Stimulated activated naive CD8-positive, alpha-beta T cell treated with anti-CD3 and anti-CD28 coated beads, Interleukin-15, Interleukin-2, amounts not matched to agents 100 U/mL and 50 U/mL, for 24 hours (primary cell): ENCODE data around the gene OVOL1.

ENCODE experiments used
- ATAC-seq: fragments of 150-1000 bp; cut with Tn5 transposase; one replicate; pipeline ENCODE4 v1.10.0; 2021
- DNase-seq: peaks from one replicate; pipeline ENCODE4 v3.0.0; 2021

Gene OVOL1

DNA sequence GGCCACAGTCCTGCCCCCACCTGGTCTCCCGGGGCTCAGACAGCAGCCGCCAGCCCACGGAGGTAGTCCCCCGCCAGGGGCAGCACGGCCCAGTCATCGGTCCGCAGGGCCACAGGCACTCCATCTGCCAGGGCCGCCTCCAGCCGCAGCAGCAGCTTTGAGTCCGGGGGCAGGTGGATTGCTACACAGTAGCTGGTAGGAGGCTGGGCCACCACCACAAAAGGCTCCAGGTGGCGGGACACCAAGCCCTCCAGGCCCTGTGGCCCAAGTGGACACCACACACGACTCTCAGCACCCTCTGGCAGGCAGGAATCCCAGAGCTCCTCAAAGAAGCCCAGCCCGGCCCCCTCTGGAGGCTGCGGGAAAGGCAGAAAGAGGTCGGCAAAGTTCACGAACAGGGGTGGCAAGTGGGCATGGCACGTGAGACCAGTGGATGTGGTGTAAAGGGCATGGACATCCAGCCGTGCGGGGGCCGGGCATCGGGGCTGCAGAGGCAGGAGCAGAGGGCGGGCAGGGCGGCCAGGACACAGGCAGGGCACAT, 9.0 kb upstream of the OVOL1 start:
- no peak for DNase-seq
- no peak for ATAC-seq

DNA sequence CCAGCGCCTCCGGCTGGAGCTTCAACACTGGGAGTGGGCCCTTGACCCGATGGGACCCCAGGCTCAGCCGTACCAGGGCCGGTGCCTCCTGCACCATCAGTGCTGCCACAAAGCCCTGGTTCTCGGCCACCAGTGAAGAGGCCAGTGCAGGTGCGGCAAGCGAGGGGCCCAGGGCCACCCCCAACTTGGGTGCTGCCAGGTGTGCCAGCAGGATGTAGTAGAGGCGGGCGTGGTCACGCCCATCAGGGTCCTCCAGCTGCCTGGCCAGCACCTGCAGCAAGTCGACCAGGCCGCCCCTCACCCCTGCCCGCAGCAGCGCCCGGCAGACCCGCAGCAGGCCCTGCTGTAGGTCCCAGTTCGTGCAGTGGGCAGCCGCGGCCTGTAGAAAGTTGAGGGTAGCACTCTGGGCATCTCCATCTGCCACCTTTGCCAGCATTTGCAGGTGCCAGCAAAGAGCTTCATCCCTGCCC, 8.4 kb upstream of the OVOL1 start:
- no peak for DNase-seq

DNA sequence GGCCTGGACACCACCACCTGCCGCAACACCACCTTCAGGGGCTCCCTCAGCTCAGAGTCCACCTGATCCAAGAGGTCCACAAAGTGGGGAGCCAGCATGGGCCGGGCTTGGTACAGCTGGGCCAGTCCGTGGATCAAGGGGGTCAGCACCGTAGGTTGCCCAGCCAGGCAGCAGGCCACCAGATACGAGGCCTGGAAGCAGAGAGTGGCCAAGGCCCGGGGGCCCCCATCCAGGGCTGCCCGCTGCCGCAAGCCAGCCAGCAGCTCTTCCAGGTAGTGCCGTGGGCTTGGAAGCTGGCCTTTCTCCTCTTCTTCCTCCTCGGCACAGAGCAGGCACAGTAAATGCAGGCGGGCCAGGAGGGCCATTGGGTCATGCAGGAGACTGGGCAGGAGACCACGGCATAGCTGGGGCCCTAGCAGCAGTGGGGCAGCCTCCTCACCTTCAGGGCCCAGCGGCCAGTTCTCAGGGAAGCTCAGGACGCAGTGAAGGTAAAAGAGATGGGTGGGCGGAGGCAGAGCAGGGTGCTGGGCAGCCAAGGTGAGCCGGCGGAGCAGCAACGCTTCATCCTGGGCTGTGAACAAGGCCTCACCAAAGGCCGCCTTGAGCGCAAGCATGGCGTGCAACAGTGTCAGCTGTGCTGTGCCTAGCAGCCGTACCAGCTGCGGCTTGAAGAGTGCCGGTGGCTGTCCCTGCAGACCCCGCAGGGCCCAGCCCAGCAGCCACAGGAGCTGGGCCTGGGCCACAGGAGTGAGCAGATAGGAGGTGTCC, 7.8 kb upstream of the OVOL1 start:
- ATAC-seq (no peak), DNase-seq (no peak)

More for the DNA sequence above, 8.4 kb upstream of the OVOL1 start:
- ATAC-seq: no peak

DNA sequence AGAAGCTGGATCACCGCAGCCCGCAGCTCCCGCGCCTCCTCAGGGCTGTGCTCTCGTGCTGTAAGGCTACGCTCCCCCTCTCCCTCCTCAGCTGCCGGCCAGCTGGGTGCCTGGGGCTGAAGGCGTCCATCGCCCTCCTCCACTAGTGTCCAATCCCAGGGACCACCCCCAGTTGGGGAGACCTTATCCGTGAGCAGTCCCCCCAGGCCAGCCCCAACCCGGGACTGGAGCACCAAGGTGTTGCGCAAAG, 7.3 kb upstream of the OVOL1 start:
- ATAC-seq (no peak), DNase-seq (no peak)

DNA sequence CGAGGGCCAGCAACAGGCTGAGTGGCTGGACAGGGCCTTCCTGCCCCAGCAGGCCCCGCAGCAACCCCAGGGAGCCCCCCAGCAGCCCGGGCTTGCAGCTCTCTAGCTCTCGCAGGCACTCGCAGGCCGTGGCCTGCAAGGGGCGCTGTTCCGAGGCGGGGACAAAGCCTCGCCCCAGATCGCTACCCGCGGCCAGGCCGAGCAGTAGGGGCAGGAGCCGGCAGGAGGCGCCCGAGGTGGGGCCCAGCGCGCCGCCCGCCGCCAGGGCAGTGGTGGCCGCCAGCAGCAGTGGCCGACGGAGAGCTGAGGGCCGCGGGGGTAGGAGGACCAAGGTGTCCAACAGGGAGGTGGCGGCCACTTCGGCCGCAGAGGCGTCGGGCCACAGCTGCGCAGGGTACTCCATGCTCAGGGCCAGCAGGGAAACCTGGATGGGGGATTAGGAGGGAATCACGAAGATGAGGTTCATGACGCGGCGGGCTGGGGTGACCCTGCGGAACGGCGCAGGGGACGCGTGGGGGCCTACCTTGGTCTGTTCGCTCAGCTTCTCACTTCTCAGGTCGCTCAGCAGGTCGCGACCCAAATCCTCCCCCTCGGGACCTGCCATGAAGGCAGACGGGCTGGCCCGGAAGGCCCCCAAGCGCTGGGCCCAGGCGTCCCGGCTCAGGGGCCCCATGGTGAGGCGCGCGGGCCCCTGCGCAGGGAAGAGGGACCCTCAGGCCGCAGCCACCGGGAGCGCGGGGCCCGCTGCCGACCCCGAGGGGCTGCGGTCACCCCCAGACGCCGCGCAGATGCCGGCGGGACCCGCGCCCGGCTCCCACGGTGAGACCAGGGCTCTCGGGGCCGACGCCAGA, 6.7 kb upstream of the OVOL1 start:
- ATAC-seq: peak; percentile 74
- DNase-seq: peak; percentile 94

DNA sequence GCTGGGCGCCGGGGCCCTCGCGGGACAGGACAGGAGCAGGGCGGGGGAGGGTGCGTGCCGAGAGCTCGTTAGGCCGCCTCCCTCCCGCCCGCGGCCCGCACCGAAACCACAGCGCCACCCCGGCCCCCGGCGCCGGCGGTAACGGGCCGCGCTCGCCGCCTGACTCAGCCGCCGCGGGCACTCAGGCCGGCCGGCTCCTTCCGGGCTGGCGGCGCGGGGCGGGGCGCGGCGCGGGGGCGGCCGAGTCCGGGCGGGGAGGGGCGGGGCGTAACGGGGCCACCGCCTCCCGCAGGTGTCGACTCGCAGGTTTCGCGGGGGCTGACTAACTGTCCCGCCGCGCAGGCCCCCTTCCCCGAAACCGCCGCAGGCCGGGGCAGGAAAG, 6.1 kb upstream of the OVOL1 start, which contains the start of gene AP5B1:
Gene AP5B1 (minus strand): TSS at position 207 of the 382 bp plus-strand sequence. CDS start 385 bp downstream, outside the sequence.
- DNase-seq: peak; percentile 79
- ATAC-seq: peak; percentile 52

DNA sequence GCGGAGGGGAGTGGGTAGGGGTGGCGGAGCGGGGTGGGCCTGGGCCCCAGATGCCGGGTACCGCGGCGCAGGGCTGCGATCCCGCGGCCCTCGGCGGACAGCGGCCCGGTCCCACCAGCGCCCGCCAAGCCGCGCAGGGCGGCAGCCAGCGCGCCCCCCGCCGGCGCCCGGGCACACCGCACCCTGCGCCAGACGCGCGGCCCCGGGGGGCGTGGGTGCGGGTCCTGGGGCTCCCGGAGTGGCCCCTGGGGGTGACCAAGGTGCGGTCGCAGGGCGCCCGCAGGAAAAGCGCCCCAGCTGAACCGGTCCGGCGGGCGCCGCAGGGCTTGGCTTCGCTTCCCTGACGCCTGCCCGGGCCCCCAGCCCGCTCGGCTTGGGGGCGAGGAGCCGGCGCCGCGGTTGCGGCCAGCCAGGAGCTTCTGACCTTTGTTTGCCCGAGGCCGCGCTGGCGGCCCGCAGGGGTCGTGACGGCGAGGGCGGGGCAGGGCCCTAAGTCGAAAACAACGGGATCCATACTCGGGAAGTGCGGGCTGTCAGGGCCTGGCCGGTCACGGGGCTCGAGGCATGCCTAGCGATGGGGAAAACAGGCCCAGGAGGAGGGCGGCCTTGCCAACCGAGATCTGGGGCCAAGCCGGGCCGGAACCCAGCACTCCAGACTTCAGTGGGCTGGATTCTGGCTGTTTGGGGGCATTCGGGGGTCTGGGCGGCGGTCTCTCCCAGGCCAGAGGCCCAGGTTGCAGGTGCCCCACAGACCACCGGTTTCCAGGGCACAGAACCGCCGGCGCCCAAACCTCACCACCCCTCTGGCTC, 5.5 kb upstream of the OVOL1 start:
- ATAC-seq (peak; percentile 29), DNase-seq (no peak)

DNA sequence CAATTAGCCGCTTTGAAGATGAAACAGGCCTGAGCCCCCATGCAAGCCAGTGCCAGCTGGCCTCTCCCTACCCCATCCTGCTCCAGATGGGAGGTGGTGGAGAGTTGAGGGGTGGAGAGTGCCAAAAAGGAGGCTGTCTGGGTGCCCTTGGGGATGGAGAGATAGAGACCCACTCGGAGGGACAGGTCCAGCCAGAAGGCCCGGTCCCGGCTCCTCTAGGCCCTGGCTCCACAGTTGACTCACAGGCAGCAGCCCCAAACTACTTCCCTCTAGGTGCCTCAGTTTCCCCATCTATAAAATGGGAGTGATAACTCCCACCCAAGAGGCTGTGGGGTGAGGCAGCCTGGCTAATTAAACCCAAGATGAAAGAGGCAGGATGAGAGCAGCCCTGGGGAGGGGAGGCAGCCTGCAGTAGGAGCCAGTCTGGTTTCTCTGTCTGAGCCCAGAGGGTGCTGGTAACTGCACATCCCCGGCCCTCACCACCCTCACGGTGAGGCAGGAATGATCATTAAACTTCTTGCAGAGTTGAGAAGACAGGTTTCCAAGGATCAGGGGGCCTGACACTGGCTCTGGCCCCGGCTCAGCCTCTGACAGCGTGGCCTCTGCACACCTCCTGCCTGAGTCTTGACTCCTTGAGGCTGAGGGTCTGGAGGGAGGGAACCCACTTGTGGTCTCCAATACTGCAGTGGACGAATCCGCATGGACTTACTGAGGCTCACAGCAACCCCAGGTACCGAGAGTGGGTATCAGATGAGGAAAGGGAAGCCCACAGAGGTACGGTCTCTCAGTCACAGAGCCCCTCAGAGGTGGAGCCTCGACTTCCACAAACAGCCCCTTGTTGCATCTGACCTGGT, 4.7 kb upstream of the OVOL1 start:
- ATAC-seq (no peak), DNase-seq (no peak)

DNA sequence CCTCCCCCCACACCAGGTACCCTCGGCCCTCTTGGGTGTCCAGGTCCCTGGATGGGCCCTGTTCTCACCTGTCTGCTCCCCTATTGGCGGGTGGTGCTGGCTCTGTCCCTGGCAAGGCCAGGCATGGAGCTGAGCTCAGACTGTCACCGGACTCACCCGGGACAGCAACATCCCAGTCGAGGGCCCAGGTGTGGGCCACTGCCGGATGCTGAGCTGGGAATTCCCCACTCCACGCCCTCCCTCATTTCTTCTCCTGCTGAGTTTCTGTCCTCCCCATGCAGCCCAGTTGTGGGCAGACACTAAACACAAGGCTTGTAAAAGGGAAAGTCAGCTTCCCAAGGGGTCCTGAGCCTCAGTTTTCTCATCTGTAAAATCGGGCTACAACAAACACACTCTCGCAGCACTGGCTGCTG, 4.0 kb upstream of the OVOL1 start:
- ATAC-seq (no peak), DNase-seq (no peak)

DNA sequence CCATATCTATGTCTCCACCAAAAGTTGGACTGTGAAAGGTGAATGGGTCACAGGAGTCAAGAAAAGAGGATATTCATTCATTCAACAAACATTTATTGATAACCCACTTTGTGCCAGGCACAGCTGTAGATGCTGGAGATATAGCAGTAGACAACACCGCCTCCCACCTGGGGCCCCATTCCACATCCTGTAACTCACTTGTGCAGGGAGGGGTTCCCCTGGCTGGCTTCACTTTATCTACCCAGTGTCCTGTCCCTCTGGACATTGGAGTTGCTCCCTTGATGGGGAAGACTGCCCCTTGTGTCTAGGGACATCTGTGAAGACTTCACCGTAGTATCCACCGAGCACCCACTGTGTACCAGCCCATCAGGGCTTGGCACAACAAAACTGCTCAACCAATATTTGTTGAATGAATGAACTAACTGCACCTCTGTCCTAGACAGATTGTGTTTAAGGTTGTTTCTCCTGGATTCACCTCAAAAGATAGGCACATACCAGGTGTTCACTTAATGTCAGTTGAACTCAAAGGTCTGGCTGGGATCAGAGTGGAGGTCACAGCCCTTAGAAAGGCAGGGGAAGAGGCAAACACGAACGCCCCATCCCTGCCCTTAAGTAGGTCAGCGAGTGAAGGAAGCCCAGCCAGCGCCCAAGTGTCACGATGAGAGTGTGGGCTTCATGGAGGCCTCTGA, 1.4 kb upstream of the OVOL1 start:
- ATAC-seq: no peak
- no peak for DNase-seq

DNA sequence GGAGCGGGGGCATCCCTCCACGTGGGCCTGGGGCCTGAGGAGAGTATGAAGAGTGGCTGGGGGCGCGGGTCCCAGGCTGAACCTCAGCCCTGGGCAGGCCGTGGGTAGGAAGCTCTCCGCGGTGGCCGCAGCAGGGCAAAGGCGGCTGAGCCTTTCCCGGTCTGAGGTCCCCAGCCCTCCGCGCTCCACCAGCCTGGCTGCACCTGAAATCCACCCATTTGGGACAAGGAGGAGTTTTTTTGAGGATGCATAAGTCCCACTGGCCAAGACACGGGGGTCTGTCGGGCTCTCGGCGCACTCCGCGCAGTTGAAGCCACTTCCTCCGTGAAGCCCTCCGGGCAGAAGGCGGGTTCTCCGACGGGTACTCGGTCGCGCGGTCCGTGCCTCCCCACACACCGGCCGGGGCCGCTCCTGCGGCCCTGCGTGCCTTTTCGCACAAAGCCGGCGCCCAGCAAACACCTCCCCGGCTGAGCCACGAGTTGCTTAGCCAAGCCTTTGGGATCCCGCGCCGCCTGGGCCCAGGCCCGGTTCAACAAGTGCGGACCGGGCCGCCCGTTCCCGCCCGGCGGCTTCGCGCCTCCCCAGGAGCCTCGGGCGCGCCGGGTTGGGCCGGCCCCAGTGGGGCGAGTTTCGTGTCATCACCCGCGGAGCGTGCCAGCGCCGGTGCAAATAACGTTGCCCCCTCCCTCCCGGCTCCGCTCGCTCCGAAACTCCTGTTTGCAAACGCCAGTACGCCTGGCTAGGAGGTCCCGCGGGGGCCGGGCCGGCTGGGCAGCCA, 666 bp upstream of the OVOL1 start:
- ATAC-seq (no peak), DNase-seq (no peak)

DNA sequence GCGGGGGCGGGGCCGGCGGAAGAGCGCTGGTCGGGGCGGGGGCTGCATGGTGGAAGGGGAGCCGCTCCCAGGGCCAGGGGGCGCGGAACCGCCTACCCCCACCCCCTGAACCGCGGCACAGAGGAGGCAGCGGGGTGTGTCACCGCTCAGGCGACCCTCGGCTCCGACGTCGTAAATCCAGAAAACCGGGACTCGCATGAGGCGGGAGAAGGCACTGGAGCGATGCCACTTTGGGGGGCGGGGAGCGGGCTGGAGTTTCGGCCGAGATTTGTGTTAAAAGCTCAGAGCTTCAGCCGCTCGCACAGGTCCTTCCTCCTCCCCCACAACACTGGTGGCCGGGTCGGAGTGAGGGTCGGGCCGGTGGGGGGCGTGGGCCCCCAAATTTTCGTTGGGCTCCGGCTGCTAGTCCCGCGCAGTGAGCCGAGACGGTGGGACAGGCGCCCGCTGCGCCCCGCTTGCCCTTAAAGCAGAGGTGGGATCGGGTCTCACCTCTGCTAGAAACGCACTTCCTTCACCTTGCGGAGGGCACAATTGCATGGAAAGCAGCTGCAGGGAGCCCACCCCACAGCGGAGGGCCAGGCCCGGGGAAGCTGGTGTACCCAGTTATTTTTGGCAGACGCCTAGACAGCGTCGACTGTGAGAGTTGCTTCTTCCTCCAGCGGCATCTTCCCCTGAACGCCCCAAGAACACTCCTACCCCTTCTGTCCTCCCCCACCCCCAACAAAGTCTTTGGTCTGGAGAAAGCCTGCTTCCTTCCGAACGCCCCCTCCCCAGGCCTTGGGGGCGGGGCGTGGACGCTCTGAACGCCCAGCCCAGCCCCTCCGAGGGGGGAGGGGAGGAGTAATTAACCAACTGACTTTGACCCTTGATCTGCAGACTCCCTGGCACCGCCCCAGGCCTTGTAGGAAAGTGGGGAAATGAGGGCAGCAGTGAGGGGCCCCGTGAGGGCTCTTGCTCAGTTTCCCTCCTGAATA, 1.1 kb downstream of the OVOL1 start:
- no peak for DNase-seq
- ATAC-seq: no peak

DNA sequence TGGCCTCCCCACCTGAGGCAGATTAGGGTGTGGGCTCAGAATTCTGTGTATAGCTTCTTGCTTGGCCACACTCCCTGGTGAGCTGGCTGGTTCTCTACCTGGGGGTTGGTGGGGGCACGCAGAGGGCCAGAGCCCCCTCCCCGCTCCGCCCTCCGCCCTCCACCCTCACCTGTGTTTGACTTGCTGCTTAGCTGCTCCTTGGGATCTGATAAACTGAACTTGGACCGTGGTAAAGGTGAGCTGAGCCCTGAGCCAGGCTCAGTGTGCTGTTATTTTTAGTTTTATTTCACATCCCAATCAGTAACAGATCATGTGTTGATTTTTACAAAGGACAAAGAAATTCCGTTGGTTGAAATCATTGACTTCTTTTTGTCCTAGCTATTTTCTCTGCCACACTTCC, 2.0 kb downstream of the OVOL1 start:
- DNase-seq (no peak), ATAC-seq (no peak)

DNA sequence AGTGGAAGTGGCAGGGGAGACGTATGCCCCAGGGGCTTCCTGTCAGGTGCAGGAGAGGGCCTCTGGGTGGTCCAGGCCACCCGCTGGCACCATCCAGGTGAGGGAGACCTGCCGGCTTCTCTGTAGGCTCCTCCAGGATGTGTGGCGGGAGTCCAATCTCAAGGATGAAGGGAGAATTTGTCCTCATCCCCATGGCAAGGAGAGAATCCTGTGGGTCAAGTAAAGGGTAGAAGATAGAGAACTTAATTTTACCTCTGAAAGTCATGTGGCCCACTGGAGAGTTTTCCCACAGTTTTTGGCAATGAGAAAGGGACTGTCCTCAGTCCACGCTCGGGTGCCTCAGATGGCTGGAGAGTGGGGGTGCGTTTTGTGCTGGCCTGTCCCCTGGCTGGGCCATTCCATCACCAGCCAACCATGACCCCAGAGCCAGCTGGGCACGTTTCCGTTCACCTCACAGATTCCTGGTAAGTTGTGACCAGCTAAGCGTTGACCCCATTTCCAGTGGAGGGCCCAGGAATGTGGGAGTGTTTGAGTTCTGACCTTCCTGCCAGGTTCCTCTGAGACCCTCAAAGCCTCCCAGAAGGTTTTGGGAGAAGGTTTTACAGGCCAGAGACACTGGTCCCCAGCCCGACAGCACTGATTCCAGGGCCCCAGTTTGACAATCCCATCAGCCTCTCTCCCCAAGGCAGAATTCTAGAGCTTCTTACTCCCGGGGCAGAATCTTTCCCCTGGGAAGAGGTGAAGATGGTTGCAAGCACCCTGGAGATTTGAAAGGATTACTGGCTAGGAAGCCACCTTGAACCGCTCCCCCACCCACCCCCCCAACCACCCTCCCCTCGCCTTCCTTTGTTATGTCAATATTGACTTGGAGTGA, 2.6 kb downstream of the OVOL1 start:
- no peak for DNase-seq
- ATAC-seq: no peak

DNA sequence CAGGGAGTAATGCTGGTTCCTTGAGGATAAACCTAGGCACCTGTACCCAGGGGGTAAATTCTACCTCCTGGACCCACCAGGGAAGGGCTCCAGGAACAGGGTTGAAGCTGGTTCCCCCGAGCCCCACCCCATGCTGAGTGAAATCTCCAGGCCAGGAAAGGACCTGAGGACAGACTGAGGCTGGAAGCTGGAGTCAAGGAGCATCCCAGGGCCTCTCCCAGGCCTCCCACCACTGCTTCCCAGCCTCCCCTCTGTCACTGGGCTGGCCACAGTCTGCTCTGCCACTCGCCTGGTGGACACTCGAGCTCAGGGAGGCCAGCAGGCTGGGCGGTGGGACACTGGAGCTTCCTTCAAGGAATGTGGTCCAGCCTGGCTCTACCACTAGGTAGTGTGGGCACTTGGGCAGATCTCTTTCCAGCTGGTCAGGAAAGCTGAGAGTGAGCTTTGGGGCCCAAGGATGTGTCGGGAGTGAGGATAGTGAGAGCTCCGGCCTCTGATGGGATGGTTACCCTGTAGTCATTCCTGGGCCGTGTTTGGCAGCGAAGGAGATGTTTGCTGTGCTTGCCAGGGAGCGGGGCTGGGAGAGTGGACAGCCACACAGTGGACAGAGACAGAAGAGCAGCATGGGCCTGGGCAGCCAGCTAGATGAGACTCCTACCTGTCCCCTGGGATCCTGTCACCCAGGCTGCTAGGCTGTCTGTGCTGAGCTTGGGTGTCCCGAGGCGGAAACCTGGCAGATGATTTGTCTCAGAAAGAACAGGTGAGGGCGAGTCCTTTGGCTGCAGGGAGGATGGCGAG, 3.4 kb downstream of the OVOL1 start:
- DNase-seq (no peak), ATAC-seq (no peak)

DNA sequence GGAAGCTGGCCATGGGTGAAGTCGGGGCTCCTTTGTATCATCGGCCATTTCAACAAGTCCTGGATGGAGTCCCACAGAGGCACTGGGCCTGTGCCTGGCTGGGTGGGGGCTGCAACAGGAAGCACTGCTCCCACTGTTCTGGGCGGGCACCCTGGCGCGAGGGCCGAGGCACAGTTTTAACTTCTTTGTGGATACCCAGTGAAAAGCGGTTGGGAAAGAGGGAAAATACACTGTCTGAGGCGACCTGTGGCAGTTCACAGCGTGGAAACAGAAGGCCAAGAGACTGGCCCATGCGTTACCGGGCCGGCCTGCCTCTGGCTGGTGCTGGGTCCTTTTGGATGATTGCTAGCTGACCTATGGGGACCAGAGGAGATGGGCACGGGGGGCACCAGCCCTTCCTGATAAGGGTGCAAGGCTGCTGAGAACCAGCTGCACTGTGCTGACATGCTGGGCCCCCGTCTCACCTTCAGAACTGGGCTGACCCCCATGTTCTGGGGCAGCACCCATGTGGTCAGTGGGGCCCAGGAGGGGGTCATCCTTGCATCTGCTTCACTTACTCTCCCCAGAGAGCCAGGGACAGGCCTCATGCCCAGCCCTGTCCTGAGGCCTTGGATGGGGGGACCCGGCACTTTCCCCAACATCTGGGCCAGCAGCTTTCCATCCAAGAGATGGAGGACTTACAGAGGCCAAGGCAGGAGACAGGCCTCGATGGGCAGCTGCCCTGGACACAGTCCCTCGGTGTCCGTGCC, 4.2 kb downstream of the OVOL1 start:
- ATAC-seq: no peak
- DNase-seq: no peak
